Measurements from ENCODE around the gene NCKAP5. TPM values are rescaled to one million over a fixed set of nuclear protein-coding genes. Genes with fewer than 3 reads are reported as not detected.

NCKAP5 gene
- total and polyA plus RNA-seq, 9 of the 15 experiments (the other 6 are each of a cell fraction or from before 2014, with no cell fraction given) = not detected

DNA sequence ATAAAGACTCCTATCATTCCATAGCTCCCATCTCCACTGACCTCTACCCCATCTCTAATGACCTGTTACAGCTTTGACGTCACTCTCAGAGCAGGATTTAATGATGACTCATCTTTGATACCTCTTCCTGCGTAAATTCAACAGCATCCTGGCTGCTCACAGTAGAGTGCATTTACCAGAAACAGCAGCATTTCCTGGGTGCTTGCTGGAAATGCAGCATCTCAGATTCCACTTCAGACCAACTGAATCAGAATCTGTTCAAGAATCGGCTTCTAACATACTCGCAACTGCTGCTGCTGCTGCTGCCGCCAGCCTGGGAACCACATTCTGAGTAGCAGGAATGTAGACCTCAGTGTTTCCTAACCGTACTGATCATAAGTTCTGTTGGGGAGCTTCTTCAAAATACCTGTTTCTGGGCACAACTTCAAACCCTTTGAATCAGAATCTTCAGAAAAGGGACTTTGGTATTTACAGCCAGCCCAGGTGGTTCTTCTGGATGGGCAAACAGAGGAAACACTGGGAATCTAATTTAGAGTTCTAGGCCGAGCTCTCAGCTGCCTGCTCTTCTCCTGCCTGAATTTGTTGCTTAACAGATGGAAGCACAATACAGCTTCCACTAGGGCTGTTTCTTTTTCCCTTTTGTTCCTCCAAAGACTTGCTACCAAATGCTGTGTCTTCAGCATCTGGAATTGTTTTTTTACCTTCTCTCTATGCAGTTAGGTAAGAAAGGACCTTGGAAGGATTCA is 241.4 kb downstream of the NCKAP5 start:
- no peak for ATAC-seq
- Histone ChIP-seq H3K27me3 (ENCODE audit: control insufficient read depth in 2 of 2, insufficient read depth in 2 of 2, low read length in 2 of 2) (no peaks in the 10 kb centered on the region), H3K36me3 (ENCODE audit: control insufficient read depth, insufficient read depth, low read length) (no peaks in the 10 kb centered on the region), H3K4me3 (no peak overlapping the region), H3K79me2 (ENCODE audit: control insufficient read depth, insufficient read depth, low read length) (no peaks in the 10 kb centered on the region), H3K4me2 (ENCODE audit: insufficient read depth, low read length) (no peak overlapping the region), H2AFZ (ENCODE audit: low read depth, low read length) (no peak overlapping the region), H3K9me1 (ENCODE audit: control insufficient read depth, insufficient read depth, low read length) (no peaks in the 10 kb centered on the region), H3K4me1 (replicated peaks in 1 of 2; ENCODE audit: control insufficient read depth in 2 of 2, insufficient read depth in 2 of 2, low read length in 2 of 2) (no peaks in the 10 kb centered on the region), H3K27ac (ENCODE audit: extremely low read depth, low read depth, low read length) (no peak overlapping the region), H3K9ac (ENCODE audit: insufficient read depth in 1 of 2, low read depth in 2 of 2, low read length in 2 of 2) (no peak overlapping the region), H4K20me1 (replicated peaks; ENCODE audit: control insufficient read depth, insufficient read depth, low read length) (no peaks in the 10 kb centered on the region), H3K9me3 (replicated peaks; ENCODE audit: control insufficient read depth, insufficient read depth, low read depth, low read length) (no peaks in the 10 kb centered on the region)
- CTCF ChIA-PET (ENCODE audit: low intra/inter-chr PET ratio) = no interaction called here
- WGBS (ENCODE audit: insufficient coverage, low coverage, missing lambda C conversion rate) = 0% methylated on average over 7 of the region's 7 CpGs
- intact Hi-C loops (cut with micrococcal nuclease) (no loop called here), in situ Hi-C loops (cut with MboI) (no loop called here)
- no peak for DNase-seq (ENCODE audit: extremely low read depth in 1 of 4, low spot score in 3 of 4)
- BruUV-seq (replicated peaks) = no TSS peak
- no peak for FAIRE-seq
- POLR2A ChIA-PET = no interaction called here
- TF ChIP-seq HNRNPLL (IDR thresholded peaks at IDR 0.05; ENCODE audit: low read depth, low read length, poor library complexity, severe bottlenecking) (no peak), RBM25 (IDR thresholded peaks at IDR 0.05; ENCODE audit: low read depth, low read length, severe bottlenecking) (no peak), TEAD1 (CRISPR knock-in tag; IDR thresholded peaks at IDR 0.05) (no peak), RBBP5 (IDR thresholded peaks at IDR 0.05; ENCODE audit: borderline replicate concordance, insufficient read depth, low read length, poor library complexity, severe bottlenecking) (no peak), ZKSCAN1 (IDR thresholded peaks at IDR 0.05; ENCODE audit: low read depth, low read length) (no peak)

- ChIA-PET POLR2A (no interaction called here), CTCF (ENCODE audit: low intra/inter-chr PET ratio) (no interaction called here)
- Histone ChIP-seq H3K36me3 (ENCODE audit: control insufficient read depth, insufficient read depth, low read length) (no peaks in the 10 kb centered on the region), H3K79me2 (ENCODE audit: control insufficient read depth, insufficient read depth, low read length) (no peaks in the 10 kb centered on the region), H3K27me3 (ENCODE audit: control insufficient read depth in 2 of 2, insufficient read depth in 2 of 2, low read length in 2 of 2) (no peaks in the 10 kb centered on the region), H3K9me3 (replicated peaks; ENCODE audit: control insufficient read depth, insufficient read depth, low read depth, low read length) (no peaks in the 10 kb centered on the region), H2AFZ (ENCODE audit: low read depth, low read length) (no peak overlapping the region), H4K20me1 (replicated peaks; ENCODE audit: control insufficient read depth, insufficient read depth, low read length) (no peaks in the 10 kb centered on the region), H3K4me3 (no peak overlapping the region), H3K4me1 (replicated peaks in 1 of 2; ENCODE audit: control insufficient read depth in 2 of 2, insufficient read depth in 2 of 2, low read length in 2 of 2) (no peaks in the 10 kb centered on the region), H3K9me1 (ENCODE audit: control insufficient read depth, insufficient read depth, low read length) (no peaks in the 10 kb centered on the region), H3K4me2 (ENCODE audit: insufficient read depth, low read length) (no peak overlapping the region), H3K27ac (ENCODE audit: extremely low read depth, low read depth, low read length) (no peak overlapping the region), H3K9ac (ENCODE audit: insufficient read depth in 1 of 2, low read depth in 2 of 2, low read length in 2 of 2) (no peak overlapping the region)
- intact Hi-C loops (cut with micrococcal nuclease) = no loop called here
- 0% methylated on average over 4 of the region's 4 CpGs for WGBS (ENCODE audit: insufficient coverage, low coverage, missing lambda C conversion rate)
- ATAC-seq (no peak), DNase-seq (ENCODE audit: extremely low read depth in 1 of 4, low spot score in 3 of 4) (no peak), FAIRE-seq (no peak)
- in situ Hi-C loops (cut with MboI) = no loop called here
- no TSS peak for BruUV-seq (replicated peaks)
- TF ChIP-seq GTF2A2 (tag; IDR thresholded peaks at IDR 0.05) = no peak
- TF ChIP-seq, protein P1, sequence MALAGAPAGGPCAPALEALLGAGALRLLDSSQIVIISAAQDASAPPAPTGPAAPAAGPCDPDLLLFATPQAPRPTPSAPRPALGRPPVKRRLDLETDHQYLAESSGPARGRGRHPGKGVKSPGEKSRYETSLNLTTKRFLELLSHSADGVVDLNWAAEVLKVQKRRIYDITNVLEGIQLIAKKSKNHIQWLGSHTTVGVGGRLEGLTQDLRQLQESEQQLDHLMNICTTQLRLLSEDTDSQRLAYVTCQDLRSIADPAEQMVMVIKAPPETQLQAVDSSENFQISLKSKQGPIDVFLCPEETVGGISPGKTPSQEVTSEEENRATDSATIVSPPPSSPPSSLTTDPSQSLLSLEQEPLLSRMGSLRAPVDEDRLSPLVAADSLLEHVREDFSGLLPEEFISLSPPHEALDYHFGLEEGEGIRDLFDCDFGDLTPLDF (CRISPR knock-in tag; IDR thresholded peaks at IDR 0.05) = no peak
- TF ChIP-seq ZNF197 (CRISPR knock-in tag; IDR thresholded peaks at IDR 0.05; ENCODE audit: low read depth) = no peak
- no peak for TF ChIP-seq ZC3H11A (IDR thresholded peaks at IDR 0.05; ENCODE audit: low read depth, low read length)
- no peak for TF ChIP-seq ARID1B (IDR thresholded peaks at IDR 0.05)
- no peak for TF ChIP-seq ESRRA (IDR thresholded peaks at IDR 0.05; ENCODE audit: borderline replicate concordance, low read depth)
- no peak for TF ChIP-seq POLR2AphosphoS5 (IDR thresholded peaks at IDR 0.05; ENCODE audit: control insufficient read depth, insufficient read depth, low read depth, low read length)
- TF ChIP-seq FOXJ2 (tag; IDR thresholded peaks at IDR 0.05) = no peak
- no peak for TF ChIP-seq NONO (IDR thresholded peaks at IDR 0.05; ENCODE audit: low read depth in 2 of 2, low read length in 1 of 2)
- TF ChIP-seq TBP (optimal IDR thresholded peaks at IDR 0.05; ENCODE audit: low read depth, low read length) = no peak
- no peak for TF ChIP-seq ILF3 (IDR thresholded peaks at IDR 0.05; ENCODE audit: borderline replicate concordance)
Measured at GRCh38 chr2:133324150-133324561, 244.1 kb downstream of the NCKAP5 start.

All from K562 (cell line).